KBM-7 (cell line): ENCODE measurements around the gene ST3GAL5.
A peak's percentile ranks its signal among the peaks of the same experiment; 100 is the strongest.

Experiments used
- DNase-seq: peaks from one replicate; pipeline ENCODE4 v3.0.0-alpha.2; 2015
- in situ Hi-C: fragments of 300-500 bp; cut with MboI; formaldehyde crosslinking; loops from 2 replicates; pipeline ENCODE4 v1.14.3; 2020; ENCODE audit warnings: low sequenced_read_pairs, low pct_unique_long_range_greater_than_20kb, mixed read lengths

Gene ST3GAL5

DNA sequence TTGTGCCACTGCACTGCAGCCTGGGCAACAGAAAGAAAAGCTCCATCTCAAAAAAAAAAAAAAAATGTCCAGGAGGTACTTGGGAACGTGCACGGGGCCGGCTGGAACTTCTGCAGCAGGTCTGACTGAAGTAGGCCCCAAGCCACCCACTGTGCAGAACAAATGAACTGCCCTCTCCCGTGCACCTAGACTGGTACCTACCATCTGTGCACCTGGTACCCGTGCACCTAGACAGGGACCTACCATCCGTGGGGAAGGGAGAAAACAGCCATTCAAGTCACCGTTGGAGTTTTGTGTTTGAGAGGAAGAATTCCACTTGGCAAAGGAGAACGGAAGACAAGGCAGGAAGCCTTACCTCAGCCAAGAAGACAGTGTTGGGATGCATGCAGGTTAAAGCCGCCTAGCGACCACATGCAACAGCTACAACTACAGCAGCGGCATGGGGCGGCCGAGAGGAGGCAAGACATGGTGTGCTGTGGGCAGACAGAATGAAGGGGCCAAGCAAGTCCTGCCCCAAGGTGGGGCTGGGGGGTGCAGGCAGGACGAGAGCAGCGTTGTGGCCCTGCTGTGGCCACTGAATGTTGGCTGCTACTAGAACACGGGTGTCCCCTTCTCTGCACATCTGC lies 16.1 kb downstream of the ST3GAL5 start:
- in situ Hi-C loops = no loop called here
- no peak for DNase-seq

DNA sequence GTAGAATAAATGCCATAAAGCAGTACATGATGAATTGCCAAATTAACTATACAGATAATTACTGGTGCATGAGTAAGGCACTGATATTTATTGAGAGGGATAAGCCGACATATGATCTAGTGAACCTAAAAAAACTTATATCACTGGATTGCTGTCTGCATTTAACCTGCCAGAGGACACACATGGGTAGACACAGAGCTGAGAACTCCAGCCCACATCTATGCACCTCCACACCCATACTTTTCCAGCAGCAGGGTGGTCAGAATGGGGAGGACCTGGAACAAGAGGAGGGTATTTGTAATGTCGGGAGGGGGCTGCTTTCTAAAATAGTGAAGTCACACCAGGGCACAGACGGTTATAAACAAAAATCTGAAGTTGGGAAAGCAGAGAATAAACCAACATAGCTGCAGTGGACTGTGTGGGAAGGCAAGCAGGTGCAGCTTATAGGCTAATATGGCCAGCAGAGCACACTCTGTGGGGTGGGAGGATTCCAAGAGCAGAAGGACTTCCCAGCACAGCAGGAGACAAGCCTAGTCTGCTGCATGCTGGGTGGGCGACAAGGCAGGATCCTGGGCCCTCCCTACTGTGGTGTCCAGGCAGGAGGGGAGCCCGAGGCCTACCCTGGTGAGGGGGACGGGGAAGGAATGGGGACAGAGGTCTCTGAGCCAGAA lies 17.2 kb downstream of the ST3GAL5 start:
- in situ Hi-C loops = no loop called here
- no peak for DNase-seq

DNA sequence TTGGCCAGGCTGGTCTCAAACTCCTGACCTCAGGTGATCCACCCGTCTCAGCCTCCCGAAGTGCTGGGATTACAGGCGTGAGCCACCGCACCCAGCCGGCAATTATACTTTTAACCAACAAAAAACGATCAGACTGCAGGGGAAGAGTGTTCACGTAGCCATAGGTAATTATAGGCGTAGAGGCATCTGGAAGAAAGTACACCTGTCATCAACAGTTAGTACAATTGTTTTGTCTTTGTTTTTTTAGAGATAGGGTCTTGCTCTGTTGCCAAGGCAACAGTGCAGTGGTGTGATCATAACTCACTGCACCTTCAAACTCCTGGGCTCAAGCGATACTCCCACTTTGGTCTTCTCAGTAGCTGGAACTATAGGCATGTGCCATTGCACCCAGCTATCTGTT lies 20.0 kb downstream of the ST3GAL5 start:
- DNase-seq = no peak
- in situ Hi-C loops = no loop called here

DNA sequence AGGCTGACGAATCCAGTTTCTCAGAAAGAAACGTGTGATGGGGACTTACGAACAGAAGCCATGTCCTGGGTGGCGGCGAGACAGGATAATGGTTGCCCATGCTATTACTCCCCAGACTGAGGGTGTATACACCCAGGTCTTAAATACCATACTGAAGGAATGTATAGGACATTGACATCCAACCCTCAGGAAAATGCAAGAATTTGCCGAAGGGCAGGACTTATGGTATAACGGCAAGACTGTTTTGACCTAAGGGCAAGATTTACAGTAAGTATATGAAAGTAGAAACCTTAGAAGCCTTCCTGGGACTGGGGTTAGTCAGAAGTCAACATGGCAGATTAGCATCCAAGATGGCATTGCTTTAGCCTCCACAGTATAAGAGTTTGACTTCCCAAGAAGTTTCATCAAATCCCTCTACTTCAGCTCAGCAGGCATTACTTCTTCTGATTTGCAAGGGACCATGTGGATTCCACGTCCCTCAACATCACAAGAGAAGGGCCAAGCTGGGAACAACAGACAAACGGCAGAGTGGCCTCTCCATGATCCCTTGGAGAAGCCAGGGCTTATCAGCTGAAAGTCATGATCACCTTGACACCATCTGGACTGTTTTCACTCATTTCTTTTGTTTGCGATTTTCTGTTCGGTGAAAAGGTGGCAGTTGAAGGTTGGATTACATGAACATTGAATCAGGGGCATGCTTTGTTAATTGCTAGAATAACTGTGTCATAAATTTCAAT lies 21.1 kb downstream of the ST3GAL5 start:
- in situ Hi-C loops = no loop called here
- DNase-seq = no peak

DNA sequence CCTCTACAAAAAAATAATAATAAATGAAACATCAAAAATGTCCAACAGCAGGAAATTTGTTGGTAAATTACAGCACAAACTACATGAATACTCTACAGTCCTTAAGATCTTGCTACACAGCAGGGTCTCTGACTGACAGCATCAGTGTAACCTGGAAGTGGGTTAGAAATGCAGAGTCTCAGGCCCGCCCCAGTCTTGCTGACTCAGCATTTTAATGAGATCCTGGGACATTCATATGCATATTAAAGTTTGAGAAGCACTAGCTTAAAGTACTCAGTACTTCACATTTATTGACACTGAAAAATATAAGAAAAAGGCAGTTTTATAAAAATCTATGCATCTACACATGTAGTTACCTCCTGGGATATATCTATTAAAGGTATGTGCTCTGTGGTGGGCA lies 21.7 kb downstream of the ST3GAL5 start:
- DNase-seq = no peak
- in situ Hi-C loops = no loop called here

DNA sequence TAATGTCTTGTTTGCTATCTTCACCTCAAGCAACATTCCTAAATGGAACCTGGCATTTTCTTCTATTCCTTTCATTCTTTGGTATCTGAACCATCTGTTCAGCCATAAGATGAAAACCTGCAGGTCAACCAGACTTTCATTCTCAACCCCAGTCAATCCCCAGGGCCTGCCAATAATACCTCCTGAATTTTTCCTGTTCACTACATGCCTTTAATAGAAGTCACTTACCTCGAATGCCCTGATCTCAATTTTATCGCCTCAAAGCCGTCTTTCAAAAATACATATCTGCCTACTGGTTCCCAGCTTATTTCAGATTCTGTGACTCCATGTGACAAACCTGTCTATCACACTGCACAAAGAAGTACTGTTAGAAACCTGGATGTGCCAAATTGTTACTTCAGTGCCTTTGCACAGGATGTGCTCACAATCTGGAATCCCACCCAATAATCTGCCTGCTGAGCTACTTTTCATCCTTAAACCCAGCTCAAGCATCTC lies 22.6 kb downstream of the ST3GAL5 start:
- in situ Hi-C loops = no loop called here
- DNase-seq = no peak

DNA sequence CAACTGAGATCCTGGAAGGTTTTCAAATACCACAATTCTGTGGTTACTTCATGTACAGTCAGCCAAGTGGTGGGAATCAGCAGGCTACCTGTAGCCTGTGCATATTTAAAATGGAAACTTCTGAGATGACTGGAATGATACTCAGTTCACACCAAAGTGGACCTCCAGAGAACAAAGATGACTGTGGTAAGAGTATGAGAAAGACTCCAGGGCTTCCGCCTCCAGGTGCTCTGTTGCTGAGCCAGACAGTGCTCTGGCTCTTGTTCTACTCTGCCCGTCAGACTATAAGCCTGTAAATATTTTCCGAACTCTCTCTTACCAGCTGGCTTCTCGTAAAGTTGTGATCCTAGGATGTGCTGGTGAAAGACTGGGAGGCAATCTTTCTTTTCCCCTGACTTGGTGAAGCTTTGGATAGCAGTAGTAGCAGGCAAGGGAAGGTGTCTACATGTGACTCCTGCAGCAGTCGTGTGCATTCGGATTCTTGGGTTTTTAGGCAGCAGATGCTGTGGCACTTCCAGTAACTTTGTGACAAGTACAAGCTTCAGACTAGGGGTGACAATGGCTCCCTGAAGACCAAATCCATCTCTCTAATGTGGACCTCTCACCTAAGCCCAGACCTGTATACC lies 23.1 kb downstream of the ST3GAL5 start:
- in situ Hi-C loops = no loop called here
- no peak for DNase-seq

DNA sequence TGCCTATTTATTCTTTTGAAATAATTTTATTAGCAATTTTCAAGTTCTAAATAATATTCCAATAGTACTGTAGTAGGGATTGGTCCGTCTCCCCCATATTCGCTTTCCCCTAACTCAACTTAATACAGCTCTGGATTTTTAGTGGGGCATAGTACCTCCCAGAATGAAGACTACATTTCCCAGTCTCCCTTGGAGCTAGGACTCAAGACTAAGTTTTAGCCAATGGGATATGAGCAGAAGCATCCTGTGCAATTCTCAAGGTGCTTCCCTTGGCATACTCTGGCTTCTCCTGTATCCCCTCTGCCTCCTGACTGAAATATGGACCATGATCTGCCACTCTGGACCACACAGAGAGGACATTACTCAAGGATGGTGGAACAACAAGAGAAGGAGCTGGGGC lies 24.1 kb downstream of the ST3GAL5 start:
- DNase-seq = no peak
- in situ Hi-C loops = no loop called here

DNA sequence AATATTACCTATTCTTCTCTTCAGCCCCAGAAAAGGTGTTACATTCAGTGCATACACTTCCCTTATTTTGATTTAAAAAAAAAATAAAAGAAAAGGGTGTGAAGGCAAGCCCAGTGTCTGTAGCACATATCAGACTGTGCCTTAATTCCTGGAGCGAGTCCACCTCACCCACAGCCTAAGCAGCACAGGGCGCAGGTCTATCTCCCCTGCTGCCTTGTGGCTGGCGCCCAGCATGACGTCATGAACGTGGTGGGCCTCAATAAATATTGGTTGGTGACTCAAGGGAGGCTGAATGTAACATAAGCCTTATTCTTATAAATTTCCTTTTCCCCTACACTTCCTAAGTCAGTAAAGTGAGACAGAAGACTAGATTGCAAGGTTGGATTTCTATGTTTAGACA lies 26.4 kb downstream of the ST3GAL5 start:
- in situ Hi-C loops = no loop called here
- DNase-seq = no peak

DNA sequence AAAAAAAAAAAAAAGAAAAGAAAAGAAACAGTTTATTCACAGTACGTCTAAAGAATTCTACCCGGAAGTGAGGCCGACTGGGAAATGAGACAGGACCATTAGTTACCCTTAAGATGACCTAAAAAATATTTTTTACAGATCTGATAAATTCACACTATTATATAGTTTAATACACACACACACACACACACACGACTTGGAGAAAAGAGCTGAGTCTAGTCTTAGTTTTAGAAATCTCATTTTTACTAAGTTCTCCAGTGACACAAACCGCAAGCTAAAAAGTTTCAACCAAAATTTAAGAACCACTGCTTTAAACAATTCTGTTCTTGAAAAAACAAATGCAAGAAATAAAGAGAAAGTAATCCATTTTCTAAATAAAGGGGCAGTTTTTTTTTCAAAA lies 27.1 kb downstream of the ST3GAL5 start:
- in situ Hi-C loops = no loop called here
- no peak for DNase-seq

DNA sequence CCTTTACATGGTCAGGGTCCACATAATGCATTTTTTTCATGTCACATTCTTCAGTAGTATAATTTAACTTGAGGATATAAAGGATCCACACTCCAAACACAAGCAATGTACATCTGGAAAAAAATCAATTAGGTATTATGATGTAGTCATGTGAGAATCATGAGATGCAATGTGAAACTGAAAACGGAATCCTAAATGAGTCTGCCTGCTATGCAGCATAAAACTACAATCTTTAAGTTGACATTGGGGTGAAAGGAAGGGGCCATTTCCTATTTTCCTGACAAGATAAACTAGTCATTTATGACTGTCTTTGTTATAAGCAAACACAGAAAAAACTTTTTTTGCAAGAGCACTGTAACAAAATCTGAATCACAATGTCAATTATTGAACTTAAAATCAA lies 27.6 kb downstream of the ST3GAL5 start:
- in situ Hi-C loops = no loop called here

DNA sequence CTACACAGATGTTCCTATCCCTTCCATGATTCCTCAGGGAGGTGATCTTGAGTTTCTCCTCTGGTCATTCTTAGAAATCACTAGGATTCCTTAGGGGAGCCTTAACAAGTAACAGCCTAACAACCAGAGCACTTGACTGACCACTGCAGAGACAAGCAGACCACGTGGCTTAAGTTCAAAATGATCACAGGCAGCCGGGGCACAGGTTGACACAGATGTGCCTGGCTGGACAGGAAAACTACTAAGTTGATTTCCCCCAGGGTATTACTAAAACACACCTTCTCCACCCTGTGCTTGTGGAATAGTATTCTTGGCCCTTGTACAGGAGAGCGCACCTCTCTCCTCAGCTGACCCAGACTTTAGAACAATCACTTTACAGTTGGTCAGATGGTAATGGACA lies 29.9 kb downstream of the ST3GAL5 start:
- DNase-seq = no peak
- in situ Hi-C loops = no loop called here

More for the DNA sequence above, 27.6 kb downstream of the ST3GAL5 start:
- DNase-seq = no peak

DNA sequence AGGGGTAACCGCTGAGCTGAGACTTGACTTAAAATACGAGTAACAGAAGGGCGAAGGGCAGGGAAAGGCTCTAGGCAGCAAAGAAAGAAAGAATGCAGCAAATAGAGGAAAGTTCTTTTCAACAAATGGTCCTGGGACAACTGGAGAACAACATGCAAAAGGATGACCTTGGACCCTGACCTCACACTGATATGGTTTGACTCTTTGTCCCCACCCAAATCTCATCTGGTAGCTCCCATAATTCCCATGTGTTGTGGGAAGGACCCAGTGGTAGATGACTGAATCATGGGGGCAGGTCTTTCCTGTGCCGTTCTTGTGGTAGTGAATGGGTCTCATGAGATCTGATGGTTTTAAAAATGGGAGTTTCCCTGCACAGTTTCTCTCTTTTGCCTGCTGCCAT lies 33.9 kb downstream of the ST3GAL5 start:
- no peak for DNase-seq
- in situ Hi-C loops = no loop called here

DNA sequence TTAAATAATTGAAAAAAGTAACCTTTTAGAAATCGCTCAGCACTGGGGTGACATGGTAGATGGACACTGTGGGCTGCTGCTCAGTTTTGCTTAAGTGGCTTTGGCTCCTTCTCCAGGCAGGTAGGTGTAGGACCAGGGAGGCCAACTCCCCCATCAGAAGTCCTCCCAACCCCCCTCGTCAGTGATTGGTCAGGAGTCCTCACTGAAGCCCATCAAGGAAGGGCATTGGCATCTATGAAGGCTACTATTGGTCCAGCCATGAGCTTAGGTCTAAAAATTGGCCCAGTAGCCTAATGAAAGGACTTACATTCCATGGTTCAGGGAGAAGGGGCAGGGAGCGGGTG lies 34.7 kb downstream of the ST3GAL5 start:
- in situ Hi-C loops = no loop called here
- peak; percentile 16 for DNase-seq

DNA sequence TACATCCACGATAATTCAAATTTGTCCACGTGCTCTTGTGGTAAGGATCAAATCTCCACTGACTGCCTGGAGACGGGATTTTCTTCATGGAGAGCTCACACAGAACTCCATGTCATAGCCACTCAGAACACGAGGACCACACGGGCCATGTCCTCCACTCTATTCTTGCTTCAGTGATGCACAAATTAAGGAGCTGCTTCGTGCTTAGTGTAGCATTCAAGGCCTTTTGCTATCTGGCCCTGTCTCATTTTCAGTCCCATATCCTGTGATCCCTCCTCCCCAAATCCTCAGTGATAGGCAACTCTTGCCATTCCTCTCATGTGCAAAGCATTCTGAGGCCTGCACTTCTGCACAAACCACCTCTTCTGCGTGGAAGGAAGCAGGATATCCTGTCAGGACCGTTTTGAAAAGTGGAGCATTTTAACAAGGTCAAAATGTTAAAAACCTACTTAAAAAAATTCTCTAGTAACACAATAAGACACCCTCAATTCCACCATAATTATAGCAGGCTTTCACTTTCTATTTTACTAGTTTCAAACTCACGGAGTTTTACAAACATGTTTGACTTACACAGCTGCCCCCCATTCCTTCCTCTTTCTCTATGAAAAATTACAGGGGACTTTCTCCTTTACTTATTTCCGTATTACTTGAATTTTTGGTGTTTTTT lies 35.2 kb downstream of the ST3GAL5 start:
- DNase-seq = peak; percentile 46
- in situ Hi-C loops = no loop called here

DNA sequence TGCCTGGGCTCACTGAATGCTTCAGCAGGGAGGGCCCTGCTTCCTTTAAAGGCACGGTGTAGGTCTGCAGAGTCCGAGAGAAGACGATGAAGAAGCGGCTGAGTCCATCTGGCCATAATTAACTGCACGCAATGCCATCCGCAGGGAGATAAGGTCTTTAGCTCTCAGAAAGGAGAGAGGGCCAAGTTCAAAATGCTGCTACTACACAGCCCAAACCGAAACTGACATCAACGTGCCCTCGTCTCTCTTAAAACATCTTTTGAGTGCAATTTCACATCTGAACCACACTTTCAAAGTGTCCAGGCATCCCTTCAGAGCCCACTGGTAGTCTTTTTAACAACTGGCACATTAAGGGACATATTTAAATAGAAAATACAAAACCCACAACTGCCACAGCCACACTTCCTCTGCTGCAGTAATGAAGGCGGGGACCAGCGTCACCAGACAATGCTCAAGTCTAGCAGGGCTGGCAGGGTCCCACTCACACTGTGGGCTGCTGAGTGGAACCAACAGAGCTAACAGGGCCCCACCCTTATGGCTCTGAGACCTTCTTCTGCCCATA lies 35.8 kb downstream of the ST3GAL5 start:
- in situ Hi-C loops = no loop called here
- DNase-seq = peak; percentile 27

DNA sequence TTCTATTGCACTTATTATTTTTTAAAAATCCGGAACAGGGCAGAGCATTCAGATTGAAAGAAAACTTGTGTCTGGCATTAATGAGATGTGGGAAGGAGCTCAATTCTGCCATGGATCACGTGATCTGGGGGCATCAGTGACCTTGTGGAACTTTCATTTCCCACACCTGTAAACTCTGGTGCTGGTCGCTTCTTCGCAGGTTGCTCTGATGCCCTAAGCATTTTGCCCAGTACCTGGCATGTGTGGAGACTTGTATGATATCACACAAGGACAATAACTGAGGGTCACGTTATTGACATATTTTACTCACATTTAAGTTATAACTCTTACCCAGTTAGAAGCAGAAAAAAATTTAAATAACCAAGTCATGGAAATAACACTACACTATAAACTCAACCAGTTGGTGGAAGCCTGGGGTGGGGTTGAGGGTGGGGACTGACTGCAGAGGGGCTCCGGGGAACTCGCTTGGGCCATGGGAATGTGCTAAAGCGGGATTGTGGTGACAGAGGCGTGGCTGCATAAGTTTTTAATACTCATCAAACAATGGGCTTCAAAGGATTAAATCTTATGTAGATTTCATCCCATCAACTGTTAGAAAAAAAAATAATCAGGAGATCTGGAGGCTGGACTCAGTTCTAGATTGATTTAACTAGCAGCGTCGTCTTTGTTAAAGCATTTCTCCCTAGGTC lies 36.5 kb downstream of the ST3GAL5 start:
- in situ Hi-C loops = no loop called here
- DNase-seq = no peak

DNA sequence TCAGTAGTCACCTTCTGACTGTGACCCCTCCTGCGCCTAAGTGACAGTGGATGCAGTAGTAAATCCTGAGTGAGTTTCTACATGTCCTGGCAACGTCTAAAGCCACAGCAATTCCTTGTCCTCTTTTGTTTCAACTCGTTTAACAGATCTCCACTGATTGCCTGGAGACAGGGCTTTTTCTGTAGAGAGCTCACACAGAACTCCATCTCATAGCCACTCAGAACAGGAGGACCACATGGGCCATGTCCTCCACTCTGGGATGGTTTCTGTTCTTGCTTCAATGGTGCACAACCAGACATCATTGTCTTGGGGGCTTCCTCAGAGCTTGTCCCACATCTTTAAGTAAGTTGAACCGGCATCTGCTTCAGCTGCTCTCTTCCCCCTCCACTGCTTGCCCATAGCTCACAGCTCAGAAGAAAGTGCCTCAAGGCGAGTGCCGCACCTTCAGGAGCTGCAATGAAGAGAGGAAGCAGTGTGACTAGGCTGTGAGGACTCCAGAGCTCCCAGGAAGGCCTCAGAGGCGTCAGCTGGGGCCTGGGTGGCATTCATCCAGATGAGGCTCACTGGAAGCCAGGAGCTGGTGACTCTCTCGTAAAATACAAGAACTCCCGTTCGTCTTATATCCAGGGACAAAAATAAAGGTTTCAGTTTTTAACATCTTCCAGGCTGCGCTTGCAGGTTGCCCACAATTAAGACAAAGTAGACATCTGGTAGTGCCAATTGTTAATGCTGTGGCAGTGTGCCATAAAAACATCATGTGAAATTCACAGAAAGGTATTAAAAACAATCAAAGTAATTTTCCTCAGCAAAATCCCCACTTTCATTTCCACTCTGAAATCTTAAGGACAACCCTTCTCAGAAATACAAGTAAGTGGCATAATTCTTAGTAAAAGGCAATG lies 37.3 kb downstream of the ST3GAL5 start:
- in situ Hi-C loops = no loop called here
- no peak for DNase-seq
